Neutrophil (primary cell): Measurements from ENCODE around the gene UBAC2.

Source experiments
- H3K27ac ChIP-seq: fragments of 200-600 bp; sonication (generic); 2 replicates; pipeline ENCODE4 v1.5.1; 2016; ENCODE audit warnings: mild to moderate bottlenecking, moderate library complexity
- H3K27me3 ChIP-seq: fragments of 200-600 bp; sonication (generic); 2 replicates; pipeline ENCODE4 v1.6.0; 2016; ENCODE audit warnings: mild to moderate bottlenecking
- H3K36me3 ChIP-seq: fragments of 200-600 bp; sonication (generic); 2 replicates; pipeline ENCODE4 v1.5.1; 2017
- H3K4me1 ChIP-seq, 2 experiments: fragments of 200-600 bp in 1 of 2; sonication (generic) in 1 of 2; 1 replicate in 1 of 2; 2 replicates in 1 of 2; pipeline versions ENCODE4 v1.5.1 to v1.6.1; 2013 to 2016; ENCODE audit warnings: low read depth in 1 of 2, low read length in 1 of 2, mild to moderate bottlenecking in 1 of 2, moderate library complexity in 1 of 2; ENCODE audit not compliant: control insufficient read depth in 1 of 2, insufficient read depth in 1 of 2
- H3K4me3 ChIP-seq, 2 experiments: fragments of 200-600 bp in 1 of 2; sonication (generic) in 1 of 2; 1 replicate in 1 of 2; 2 replicates in 1 of 2; pipeline ENCODE4 v1.5.1; 2013 to 2016; ENCODE audit warnings: low read depth in 1 of 2, low read length in 1 of 2, mild to moderate bottlenecking in 1 of 2, moderate library complexity in 1 of 2
- H3K9me3 ChIP-seq: fragments of 200-600 bp; sonication (generic); 2 replicates; pipeline ENCODE4 v1.5.1; 2016
- TF ChIP-seq, protein P1 (sequence below): fragments of 200-600 bp; sonication (generic); IDR thresholded peaks from 2 replicates; pipeline ENCODE4 v1.5.1; 2016; ENCODE audit warnings: antibody characterized with exemption

UBAC2 gene

DNA sequence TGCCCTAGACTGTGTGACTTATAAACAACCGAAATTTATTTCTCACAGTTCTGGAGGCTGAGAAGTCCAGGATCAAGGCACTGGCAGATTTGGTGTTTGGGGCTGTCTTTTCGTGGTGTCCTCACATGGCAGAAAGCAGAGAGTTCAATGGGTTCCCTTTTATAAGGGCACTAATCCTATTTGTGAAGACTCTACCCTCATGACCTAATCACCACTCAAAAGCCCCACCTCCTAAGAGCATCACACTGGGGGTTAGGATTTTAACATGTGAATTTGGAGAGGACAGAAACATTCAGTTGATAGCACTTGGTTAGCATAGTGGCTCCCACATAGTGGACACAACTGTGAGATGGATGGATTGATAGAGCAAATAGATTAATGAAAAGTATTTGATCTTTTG, 79.0 kb downstream of the UBAC2 start:
- H3K27me3 ChIP-seq, result no peaks in the 10 kb centered on the region
- H3K36me3 ChIP-seq, result no peaks in the 10 kb centered on the region
- no peaks in the 10 kb centered on the region for H3K9me3 ChIP-seq
- H3K4me1 ChIP-seq, result peaks cover 82 to 83% of the 10 kb centered on the region in 2 experiments
- TF ChIP-seq, protein P1, sequence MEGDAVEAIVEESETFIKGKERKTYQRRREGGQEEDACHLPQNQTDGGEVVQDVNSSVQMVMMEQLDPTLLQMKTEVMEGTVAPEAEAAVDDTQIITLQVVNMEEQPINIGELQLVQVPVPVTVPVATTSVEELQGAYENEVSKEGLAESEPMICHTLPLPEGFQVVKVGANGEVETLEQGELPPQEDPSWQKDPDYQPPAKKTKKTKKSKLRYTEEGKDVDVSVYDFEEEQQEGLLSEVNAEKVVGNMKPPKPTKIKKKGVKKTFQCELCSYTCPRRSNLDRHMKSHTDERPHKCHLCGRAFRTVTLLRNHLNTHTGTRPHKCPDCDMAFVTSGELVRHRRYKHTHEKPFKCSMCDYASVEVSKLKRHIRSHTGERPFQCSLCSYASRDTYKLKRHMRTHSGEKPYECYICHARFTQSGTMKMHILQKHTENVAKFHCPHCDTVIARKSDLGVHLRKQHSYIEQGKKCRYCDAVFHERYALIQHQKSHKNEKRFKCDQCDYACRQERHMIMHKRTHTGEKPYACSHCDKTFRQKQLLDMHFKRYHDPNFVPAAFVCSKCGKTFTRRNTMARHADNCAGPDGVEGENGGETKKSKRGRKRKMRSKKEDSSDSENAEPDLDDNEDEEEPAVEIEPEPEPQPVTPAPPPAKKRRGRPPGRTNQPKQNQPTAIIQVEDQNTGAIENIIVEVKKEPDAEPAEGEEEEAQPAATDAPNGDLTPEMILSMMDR, result no peak
- H3K27ac ChIP-seq, result peak overlapping the region; percentile 93
- H3K4me3 ChIP-seq, result peak overlapping the region; percentile 13 to 48

DNA sequence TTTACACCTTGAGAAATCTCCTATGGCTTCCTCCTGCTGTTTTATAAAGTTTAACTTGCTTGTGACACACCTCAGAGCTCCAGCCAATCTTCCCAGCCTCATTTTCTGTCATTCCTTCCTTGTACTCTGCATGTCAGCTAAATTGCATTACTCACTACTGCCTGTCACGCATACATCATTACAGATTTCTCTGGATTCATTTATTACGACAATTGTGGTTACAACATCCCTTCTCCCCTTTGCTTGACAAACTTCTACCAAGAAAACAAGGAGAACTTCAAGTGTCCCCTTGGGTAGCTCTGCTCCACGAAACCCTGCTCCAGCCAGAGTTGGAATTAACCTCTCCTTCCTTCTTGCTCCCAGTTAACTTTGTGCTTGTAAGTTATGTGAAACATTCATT, 79.5 kb downstream of the UBAC2 start:
- Histone ChIP-seq H3K36me3 (no peaks in the 10 kb centered on the region), H3K27me3 (no peaks in the 10 kb centered on the region), H3K4me1 (peaks cover 82 to 84% of the 10 kb centered on the region in 2 experiments), H3K4me3 (peak overlapping the region; percentile 13 to 48), H3K9me3 (no peaks in the 10 kb centered on the region), H3K27ac (peak overlapping the region; percentile 93)
- TF ChIP-seq, protein P1, result no peak

DNA sequence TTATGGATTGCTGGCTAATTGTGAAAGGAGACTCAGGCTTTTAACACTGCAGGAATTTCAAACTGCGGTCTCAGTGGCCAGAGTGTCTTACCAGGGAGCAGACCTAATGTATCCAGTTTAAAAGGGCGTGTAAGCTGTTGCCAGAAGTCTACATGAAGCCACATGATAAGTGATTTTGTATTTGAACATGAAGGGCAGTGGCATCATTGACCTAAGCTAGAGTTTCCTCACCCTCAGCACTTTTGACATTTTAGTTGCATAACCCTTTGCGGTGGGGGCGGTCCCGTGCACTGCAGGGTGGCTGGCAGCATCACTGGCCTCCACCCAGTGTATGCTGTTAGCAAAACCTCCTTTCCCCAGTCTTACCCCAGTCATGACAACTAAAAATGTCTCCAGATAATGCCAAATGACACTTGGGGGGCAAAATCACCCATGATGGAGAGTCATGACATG, 81.2 kb downstream of the UBAC2 start:
- H3K27me3 ChIP-seq, result no peaks in the 10 kb centered on the region
- peaks cover 73 to 75% of the 10 kb centered on the region in 2 experiments for H3K4me1 ChIP-seq
- TF ChIP-seq, protein P1, result no peak
- peak overlapping the region; percentile 93 for H3K27ac ChIP-seq
- peak overlapping the region; percentile 38 to 48 for H3K4me3 ChIP-seq
- no peaks in the 10 kb centered on the region for H3K9me3 ChIP-seq
- H3K36me3 ChIP-seq, result no peaks in the 10 kb centered on the region

DNA sequence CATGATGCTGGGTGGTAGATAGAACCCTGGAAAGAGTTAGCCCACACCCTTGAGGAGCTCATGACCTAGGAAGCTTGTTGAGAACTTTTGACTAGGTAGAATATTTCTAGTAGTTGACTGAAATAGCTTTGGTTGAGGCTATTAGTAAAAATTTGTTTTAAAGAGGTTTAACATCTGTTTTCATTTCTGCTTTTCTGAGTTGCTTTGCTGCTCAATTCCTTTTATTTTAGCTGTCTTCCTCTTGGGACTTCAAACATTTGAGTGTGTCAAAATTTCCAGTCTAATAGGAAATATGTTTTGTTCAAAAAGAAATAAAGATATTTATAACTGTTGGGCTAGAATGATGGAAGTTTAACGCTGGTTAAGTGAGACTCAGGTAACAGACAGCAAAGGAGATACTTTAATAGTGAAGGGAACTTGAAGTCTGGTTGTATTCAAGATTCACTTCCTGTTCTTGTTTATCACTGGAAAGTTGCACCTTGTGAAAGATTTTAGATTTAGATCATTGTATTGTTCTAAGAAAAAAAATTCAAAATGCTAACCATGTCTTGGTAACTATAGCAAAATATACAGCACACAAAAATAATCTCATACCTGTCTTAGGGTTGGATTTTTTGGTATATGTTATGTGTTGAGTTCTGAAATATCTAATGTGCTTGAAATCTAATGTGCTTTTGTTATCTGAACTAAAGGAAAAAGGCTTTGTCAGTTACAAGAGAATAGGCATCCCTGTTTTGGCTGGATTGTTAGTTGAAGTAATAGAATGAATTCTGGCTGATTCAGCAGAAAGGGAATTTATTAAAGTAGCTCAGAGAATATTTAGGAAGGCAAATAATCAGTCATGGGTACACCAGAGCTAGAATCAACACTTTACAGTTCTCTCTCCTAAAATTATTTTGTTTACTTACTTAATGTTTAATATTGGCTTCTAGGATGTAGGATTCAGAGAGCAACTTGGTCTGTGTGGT, 81.9 kb downstream of the UBAC2 start:
- Histone ChIP-seq H3K9me3 (no peaks in the 10 kb centered on the region), H3K4me1 (peaks cover 67 to 68% of the 10 kb centered on the region in 2 experiments), H3K36me3 (no peaks in the 10 kb centered on the region), H3K27me3 (no peaks in the 10 kb centered on the region), H3K4me3 (peak overlapping the region; percentile 38 to 48), H3K27ac (peak overlapping the region; percentile 93)
- TF ChIP-seq, protein P1, result no peak

DNA sequence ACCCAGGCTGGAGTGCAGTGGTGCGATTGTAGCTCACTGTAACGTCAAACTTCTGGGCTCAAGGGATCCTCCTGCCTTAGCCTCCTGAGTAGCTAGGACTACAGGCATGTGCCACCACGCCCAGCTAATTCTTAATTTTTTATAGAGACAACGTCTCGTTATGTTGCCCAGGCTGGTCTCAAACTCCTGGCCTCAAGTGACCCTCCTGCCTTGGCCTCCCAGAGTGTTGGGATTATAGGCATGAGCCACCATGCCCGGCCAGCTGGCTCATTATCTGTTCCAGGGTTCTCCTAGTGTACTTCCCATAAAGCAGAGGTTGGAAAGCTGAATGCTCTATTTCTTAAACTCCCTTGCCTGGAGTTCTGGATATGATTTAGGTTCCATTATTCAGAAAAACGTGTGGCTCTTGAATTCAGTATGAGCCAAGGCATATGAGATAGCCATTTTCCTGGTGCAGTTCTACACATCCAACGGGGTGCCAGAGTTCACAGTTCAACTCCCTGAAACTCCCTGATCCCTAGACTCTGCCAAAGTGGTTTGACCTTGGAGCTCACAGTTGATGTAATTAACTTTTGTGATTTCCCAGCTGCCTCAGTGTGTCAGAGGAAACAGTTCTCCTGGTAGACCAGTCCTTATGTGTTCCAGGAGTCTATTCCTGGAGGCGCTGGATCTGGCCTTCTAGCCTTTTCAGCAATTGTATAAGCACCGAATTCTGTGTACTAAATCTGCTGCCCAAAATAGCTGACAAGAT, 85.0 kb downstream of the UBAC2 start:
- Histone ChIP-seq H3K4me1 (peaks cover 63 to 64% of the 10 kb centered on the region in 2 experiments), H3K36me3 (no peaks in the 10 kb centered on the region), H3K27me3 (no peaks in the 10 kb centered on the region), H3K9me3 (no peaks in the 10 kb centered on the region), H3K27ac (peak overlapping the region; percentile 15), H3K4me3 (no peak overlapping the region)
- TF ChIP-seq, protein P1, result no peak
